Adrenal gland (tissue), 5 donors: ENCODE data around the gene TEX22.

Experiments
- POLR2A ChIP-seq, 2 donors: fragments of 450-650 bp; IDR thresholded peaks; one replicate each; pipeline ENCODE4 v1.6.1; 2017; ENCODE audit warnings: antibody characterized with exemption in 2 of 2, mild to moderate bottlenecking in 2 of 2, moderate library complexity in 1 of 2
- TF ChIP-seq, protein P1 (sequence below), 6 experiments: fragments of 450-650 bp in 4 of 6; fragments of 200-600 bp in 2 of 6; sonication (generic) in 1 of 6; IDR thresholded peaks; 1 replicate in 5 of 6; 2 replicates in 1 of 6; pipeline versions ENCODE4 v1.5.1 to v1.8.0; 2016 to 2021; ENCODE audit warnings: antibody characterized with exemption in 6 of 6, mild to moderate bottlenecking in 2 of 6, moderate library complexity in 1 of 6
- donor health status: DM: no; HTN: no; CAD: no.

- TF ChIP-seq, protein P1, sequence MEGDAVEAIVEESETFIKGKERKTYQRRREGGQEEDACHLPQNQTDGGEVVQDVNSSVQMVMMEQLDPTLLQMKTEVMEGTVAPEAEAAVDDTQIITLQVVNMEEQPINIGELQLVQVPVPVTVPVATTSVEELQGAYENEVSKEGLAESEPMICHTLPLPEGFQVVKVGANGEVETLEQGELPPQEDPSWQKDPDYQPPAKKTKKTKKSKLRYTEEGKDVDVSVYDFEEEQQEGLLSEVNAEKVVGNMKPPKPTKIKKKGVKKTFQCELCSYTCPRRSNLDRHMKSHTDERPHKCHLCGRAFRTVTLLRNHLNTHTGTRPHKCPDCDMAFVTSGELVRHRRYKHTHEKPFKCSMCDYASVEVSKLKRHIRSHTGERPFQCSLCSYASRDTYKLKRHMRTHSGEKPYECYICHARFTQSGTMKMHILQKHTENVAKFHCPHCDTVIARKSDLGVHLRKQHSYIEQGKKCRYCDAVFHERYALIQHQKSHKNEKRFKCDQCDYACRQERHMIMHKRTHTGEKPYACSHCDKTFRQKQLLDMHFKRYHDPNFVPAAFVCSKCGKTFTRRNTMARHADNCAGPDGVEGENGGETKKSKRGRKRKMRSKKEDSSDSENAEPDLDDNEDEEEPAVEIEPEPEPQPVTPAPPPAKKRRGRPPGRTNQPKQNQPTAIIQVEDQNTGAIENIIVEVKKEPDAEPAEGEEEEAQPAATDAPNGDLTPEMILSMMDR (IDR thresholded peaks at IDR 0.05), result no peak
- no peak for TF ChIP-seq POLR2A (IDR thresholded peaks at IDR 0.05)
Observed at GRCh38 chr14:105449276-105450122, 51.2 kb downstream of the TEX22 start.
